Measurements from ENCODE around the gene SEL1L. TPM values are rescaled to one million over a fixed set of nuclear protein-coding genes. Genes with fewer than 3 reads are reported as not detected.
"Not testable (repeated sequence)": the region's sequence is repeated elsewhere in the genome, so short reads cannot be mapped to it uniquely, and the experiment has no call there.

SEL1L gene
- total RNA-seq, 2 donors from 2014 or later = 46.8 to 67.1 TPM

- ATAC-seq (no peak), DNase-seq (ENCODE audit: low spot score in 2 of 2) (no peak)
- H3K27ac Mint-ChIP-seq = no peak overlapping the region
- H3K9me3 Mint-ChIP-seq = no peaks in the 10 kb centered on the region
- H3K36me3 Mint-ChIP-seq = peaks cover 0 to 13% of the 10 kb centered on the region in 2 donors
Measured at GRCh38 chr14:81465507-81466228, 68.0 kb downstream of the SEL1L start.

- H3K9me3 Mint-ChIP-seq; DNase-seq (ENCODE audit: low spot score in 2 of 2); H3K36me3 Mint-ChIP-seq: not testable (repeated sequence)
- H3K27ac Mint-ChIP-seq = peak overlapping the region; percentile 44 to 82
- peak in 1 of 2 donors; percentile 17 for ATAC-seq
Measured at GRCh38 chr14:81465003-81465392, 68.7 kb downstream of the SEL1L start.

DNA sequence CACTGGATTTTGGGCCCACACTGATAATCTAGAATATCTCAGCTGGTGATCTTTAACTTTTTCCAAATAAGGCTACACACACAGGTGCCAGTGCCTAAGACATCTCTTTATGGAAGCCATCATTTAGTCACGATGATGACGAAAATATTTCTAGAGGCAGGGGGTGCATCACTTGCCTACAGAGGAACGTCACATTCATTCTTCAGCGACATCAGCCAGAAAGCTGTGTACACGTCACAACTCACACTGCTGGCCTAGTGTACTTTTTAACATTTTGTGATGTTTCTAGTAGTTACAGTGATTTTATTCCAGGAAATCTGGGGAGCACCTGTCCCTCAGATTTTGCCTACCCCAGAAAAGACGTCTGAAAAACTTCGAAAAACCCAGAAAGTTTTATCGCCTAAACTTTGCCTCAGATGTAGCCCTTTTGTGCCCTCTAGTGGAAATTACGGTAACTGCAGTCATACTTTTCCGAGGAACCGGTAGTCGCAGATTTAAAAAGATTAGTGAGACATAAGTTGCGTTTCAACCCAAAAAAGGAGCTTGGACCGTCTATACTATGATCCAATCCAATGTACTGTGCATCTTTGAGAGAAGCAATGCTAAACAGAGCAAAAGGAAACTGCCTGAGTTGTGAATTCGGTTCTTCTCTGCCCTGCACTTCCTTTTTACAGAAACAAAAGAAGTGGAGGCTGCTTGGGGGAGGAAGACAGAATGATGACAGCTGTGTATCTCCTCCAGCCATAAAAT, 69.2 kb downstream of the SEL1L start:
- Mint-ChIP-seq H3K9me3 (no peaks in the 10 kb centered on the region), H3K36me3 (peaks cover 0 to 5% of the 10 kb centered on the region in 2 donors), H3K27ac (peak overlapping the region; percentile 53 to 82)
- DNase-seq (ENCODE audit: low spot score in 2 of 2) (peak in 1 of 2 donors; percentile 78), ATAC-seq (peak; percentile 68 to 70)

GRCh38 chr14:81462356-81462755, 71.3 kb downstream of the SEL1L start:
- H3K27ac Mint-ChIP-seq; ATAC-seq; DNase-seq (ENCODE audit: low spot score in 2 of 2); H3K9me3 Mint-ChIP-seq; H3K36me3 Mint-ChIP-seq: not testable (repeated sequence)

DNA sequence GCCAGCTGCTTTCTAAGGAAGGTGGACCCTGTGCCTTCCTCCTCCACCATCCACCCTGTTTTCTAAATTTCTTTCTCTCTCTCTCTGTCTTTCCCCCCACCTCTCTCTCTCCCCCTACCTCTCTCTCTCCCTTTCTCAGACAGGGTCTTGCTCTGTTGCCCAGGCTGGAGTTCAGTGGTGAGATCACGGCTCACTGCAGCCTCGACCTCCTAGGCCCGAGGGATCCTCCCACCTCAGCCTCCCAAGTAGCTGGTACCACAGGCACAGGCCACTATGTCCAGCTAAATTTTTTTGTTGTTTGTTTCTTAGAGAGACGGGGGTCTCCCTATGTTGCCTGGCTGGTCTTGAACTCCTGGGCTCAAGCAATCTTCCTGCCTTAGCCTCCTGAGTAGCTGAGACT, 73.7 kb downstream of the SEL1L start:
- no peaks in the 10 kb centered on the region for H3K9me3 Mint-ChIP-seq
- H3K27ac Mint-ChIP-seq = peak overlapping the region in 1 of 2 donors; percentile 29
- ATAC-seq (no peak), DNase-seq (ENCODE audit: low spot score in 2 of 2) (no peak)
- no peaks in the 10 kb centered on the region for H3K36me3 Mint-ChIP-seq

- Mint-ChIP-seq H3K27ac (no peak overlapping the region), H3K36me3 (no peaks in the 10 kb centered on the region), H3K9me3 (no peaks in the 10 kb centered on the region)
- DNase-seq (ENCODE audit: low spot score in 2 of 2) (no peak), ATAC-seq (peak in 1 of 2 donors; percentile 77)
Measured at GRCh38 chr14:81458352-81458751, 75.3 kb downstream of the SEL1L start.

DNA sequence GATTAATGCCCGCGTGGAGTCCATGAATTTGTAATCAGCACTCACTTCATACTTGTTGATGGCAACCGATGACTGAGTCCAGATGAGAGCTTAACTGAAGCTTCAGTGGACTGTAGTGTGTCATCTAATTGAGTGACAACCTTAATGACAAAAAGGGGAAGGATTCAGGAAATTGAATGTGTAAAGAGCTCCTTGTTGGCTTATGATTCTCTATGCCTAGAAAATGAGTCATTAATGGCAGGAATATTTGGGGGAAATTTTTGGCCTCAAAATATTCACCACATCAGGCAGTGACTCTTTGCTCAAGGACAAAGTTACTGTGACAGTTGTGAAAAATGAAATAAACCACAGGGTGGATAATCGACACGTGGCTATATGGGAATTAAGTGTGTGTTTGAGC, 78.3 kb downstream of the SEL1L start:
- no peaks in the 10 kb centered on the region for H3K9me3 Mint-ChIP-seq
- ATAC-seq (peak in 1 of 2 donors; percentile 61), DNase-seq (ENCODE audit: low spot score in 2 of 2) (no peak)
- peak overlapping the region in 1 of 2 donors; percentile 26 for H3K27ac Mint-ChIP-seq
- H3K36me3 Mint-ChIP-seq = no peaks in the 10 kb centered on the region

DNA sequence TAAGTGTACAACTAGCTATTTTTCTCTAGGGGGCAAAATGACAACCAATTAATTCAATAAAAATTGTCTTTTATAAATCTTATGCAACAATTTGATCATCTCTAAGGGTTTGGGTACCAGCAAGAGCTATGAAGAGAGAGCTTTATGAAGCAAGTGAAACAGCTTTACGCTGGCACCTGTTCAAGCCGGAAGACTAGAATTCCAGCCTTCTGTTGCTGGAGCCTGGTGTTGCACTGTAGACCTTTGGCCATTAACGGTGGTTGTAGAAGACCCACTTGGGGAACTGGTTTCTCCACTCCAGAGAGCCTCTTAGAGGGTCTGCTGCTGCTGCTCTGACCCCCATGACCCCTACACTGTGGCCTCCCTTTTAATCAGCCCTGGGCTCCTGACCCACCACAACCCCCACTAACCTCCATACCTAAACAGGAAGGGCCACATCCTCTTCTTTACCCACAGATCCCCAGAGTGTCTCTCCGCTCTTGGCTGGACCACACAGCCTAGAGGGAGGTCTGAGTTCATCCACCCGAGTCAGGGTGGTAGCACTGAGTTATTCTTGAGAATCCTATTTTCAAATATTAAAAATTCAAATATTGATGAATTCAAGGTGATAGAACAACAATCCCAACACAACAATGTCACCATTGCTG, 79.0 kb downstream of the SEL1L start:
- Mint-ChIP-seq H3K27ac (peak overlapping the region in 1 of 2 donors; percentile 24), H3K9me3 (no peaks in the 10 kb centered on the region)

DNA sequence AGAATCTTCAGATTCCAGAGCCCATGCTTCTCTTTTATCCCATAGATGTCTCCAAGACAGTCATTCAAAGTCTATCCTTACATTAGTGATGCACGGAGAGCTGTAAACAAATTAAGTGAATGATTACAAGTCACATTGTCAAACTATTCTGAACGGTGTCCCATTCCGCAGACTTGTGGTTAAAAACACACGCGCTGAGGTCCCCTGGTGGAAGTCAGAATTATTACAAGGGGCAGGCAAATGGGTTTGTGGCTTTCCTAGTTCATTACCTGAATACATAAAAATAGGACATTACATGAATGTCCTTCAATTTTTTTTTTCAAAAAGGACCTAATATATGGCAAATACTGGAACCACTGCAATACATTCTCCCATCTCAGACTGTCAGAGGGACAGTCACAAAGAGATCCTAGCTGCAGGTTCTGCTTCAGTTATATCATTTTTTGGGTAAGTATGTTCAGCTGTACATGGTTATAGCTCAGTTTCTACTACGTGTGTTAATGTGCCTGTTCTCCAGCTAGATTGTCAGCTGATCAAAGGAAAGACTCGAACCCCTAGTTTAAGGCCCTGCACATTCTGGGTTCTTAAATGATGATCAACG, 80.4 kb downstream of the SEL1L start:
- H3K27ac Mint-ChIP-seq = no peak overlapping the region
- peak; percentile 58 to 73 for ATAC-seq
- no peaks in the 10 kb centered on the region for H3K9me3 Mint-ChIP-seq
- DNase-seq (ENCODE audit: low spot score in 2 of 2) = peak in 1 of 2 donors; percentile 55
- H3K36me3 Mint-ChIP-seq = no peaks in the 10 kb centered on the region

More for the DNA sequence above, 79.0 kb downstream of the SEL1L start:
- no peaks in the 10 kb centered on the region for H3K36me3 Mint-ChIP-seq
- no peak for DNase-seq (ENCODE audit: low spot score in 2 of 2)
- no peak for ATAC-seq

GRCh38 chr14:81452341-81453133, 81.1 kb downstream of the SEL1L start:
- H3K36me3 Mint-ChIP-seq = no peaks in the 10 kb centered on the region
- no peak overlapping the region for H3K27ac Mint-ChIP-seq
- H3K9me3 Mint-ChIP-seq = no peaks in the 10 kb centered on the region
- no peak for DNase-seq (ENCODE audit: low spot score in 2 of 2)
- ATAC-seq = peak in 1 of 2 donors; percentile 18

DNA sequence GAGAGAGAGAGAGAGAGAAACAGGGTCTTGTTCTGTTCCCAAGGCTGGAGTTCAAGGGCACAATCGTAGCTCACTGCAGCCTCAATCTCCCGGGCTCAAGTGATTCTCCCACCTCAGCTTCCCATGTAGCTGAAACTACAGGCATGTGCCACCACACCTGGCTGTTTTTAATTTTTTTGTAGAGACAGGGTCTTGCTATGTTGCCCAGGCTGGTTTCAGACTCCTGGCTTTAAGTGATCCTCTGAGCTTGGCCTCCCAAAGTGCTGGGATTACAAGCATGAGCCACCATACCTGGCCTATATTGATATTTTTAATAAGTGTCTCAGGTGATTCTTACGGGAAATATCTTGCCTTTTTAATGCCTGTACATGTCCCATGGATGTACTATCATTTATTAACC, 82.7 kb downstream of the SEL1L start:
- no peak overlapping the region for H3K27ac Mint-ChIP-seq
- H3K36me3 Mint-ChIP-seq = no peaks in the 10 kb centered on the region
- ATAC-seq (no peak), DNase-seq (ENCODE audit: low spot score in 2 of 2) (no peak)
- no peaks in the 10 kb centered on the region for H3K9me3 Mint-ChIP-seq

GRCh38 chr14:81450100-81450531, 83.5 kb downstream of the SEL1L start:
- Mint-ChIP-seq H3K9me3 (no peaks in the 10 kb centered on the region), H3K36me3 (no peaks in the 10 kb centered on the region), H3K27ac (no peak overlapping the region)
- ATAC-seq = no peak
- no peak for DNase-seq (ENCODE audit: low spot score in 2 of 2)

DNA sequence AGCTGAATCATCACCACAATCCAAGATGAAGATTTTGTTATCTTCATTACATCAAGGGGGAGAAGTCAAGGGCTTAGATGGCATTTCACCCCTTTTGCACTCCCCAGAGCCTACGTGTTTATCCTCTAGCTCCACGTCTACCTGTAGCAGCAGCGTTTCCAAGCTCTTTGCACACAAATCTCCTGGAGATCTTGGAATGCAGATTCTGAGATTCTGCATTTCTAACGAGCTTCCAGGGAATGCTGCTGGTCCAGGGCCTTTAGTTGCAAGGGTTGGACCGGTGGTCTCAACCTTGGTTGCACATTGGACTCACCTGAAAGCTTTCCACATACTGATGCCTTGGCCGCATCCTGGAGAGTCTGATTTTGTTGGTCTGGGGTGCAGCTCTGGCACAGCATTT, 84.1 kb downstream of the SEL1L start:
- Mint-ChIP-seq H3K9me3 (no peaks in the 10 kb centered on the region), H3K27ac (no peak overlapping the region), H3K36me3 (no peaks in the 10 kb centered on the region)
- no peak for ATAC-seq
- no peak for DNase-seq (ENCODE audit: low spot score in 2 of 2)

DNA sequence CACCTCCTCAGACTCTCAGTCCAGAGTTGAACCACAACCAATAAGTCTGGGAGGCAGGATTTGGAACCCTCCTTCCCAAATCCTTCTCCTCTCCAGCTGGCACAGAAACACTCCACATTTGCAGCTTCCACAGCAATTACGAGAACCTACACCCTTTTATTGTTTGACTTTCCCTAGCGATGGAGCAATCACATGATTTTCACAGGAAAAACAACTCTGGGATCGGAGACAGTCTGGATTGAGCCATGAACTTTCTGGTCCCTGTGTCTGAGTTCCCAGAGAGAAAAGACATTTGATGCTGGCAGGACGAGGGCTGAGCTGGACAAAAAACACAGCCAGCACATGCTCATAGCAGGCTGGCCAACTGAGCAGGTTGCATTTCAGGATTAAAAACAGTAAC, 84.5 kb downstream of the SEL1L start:
- Mint-ChIP-seq H3K9me3 (no peaks in the 10 kb centered on the region), H3K36me3 (no peaks in the 10 kb centered on the region), H3K27ac (no peak overlapping the region)
- ATAC-seq (no peak), DNase-seq (ENCODE audit: low spot score in 2 of 2) (no peak)

GRCh38 chr14:81447021-81447764, 86.5 kb downstream of the SEL1L start:
- H3K36me3 Mint-ChIP-seq = no peaks in the 10 kb centered on the region

More at GRCh38 chr14:81447021-81447764, 86.5 kb downstream of the SEL1L start:
- DNase-seq (ENCODE audit: low spot score in 2 of 2) (no peak), ATAC-seq (no peak)
- H3K27ac Mint-ChIP-seq = no peak overlapping the region
- no peaks in the 10 kb centered on the region for H3K9me3 Mint-ChIP-seq

Data from activated naive CD4-positive, alpha-beta T cell treated with anti-CD3 and anti-CD28 coated beads, Interleukin-2, amount 50 U/mL, for 72 hours (primary cell).